SH-SY5Y (cell line): ENCODE measurements around the gene NR1H2.

Source experiments
- GATA2 ChIP-seq: IDR thresholded peaks from 2 replicates; pipeline ENCODE4 v1.6.1; 2011; ENCODE audit warnings: mild to moderate bottlenecking, low read depth, low read length
- GATA3 ChIP-seq: IDR thresholded peaks from 2 replicates; pipeline ENCODE4 v1.6.1; 2011; ENCODE audit warnings: low read depth, mild to moderate bottlenecking, low read length, moderate library complexity

Gene NR1H2

GRCh38 chr19:50402544-50403301 is 26.5 kb downstream of the NR1H2 start:
- TF ChIP-seq GATA3 (no peak), GATA2 (no peak)

GRCh38 chr19:50406156-50406820 is 30.0 kb downstream of the NR1H2 start:
- no peak for TF ChIP-seq GATA2
- no peak for TF ChIP-seq GATA3

- TF ChIP-seq GATA3 (no peak), GATA2 (no peak)
These were observed 30.6 kb downstream of the NR1H2 start for GRCh38 chr19:50406829-50407228.

- TF ChIP-seq GATA2: no peak
- no peak for TF ChIP-seq GATA3
These were observed 33.1 kb downstream of the NR1H2 start for GRCh38 chr19:50409347-50409746.

GRCh38 chr19:50410109-50410508 is 33.9 kb downstream of the NR1H2 start:
- no peak for TF ChIP-seq GATA2
- no peak for TF ChIP-seq GATA3

GRCh38 chr19:50412419-50412818 is 36.2 kb downstream of the NR1H2 start:
- TF ChIP-seq GATA3: no peak
- TF ChIP-seq GATA2: no peak

GRCh38 chr19:50413096-50413495 is 36.8 kb downstream of the NR1H2 start:
- TF ChIP-seq GATA2 (no peak), GATA3 (no peak)

GRCh38 chr19:50413531-50413930 is 37.3 kb downstream of the NR1H2 start:
- no peak for TF ChIP-seq GATA3
- no peak for TF ChIP-seq GATA2

GRCh38 chr19:50414864-50415660 is 38.8 kb downstream of the NR1H2 start:
- TF ChIP-seq GATA3: no peak
- no peak for TF ChIP-seq GATA2

GRCh38 chr19:50415661-50416033 is 39.4 kb downstream of the NR1H2 start:
- TF ChIP-seq GATA3 (no peak), GATA2 (no peak)

GRCh38 chr19:50416034-50416977 is 40.0 kb downstream of the NR1H2 start:
- TF ChIP-seq GATA2 (no peak), GATA3 (no peak)

GRCh38 chr19:50417111-50418081 is 41.1 kb downstream of the NR1H2 start:
- no peak for TF ChIP-seq GATA2
- no peak for TF ChIP-seq GATA3
